GM21786 (cell line): Measurements from ENCODE around the gene SRGAP1.
"Not testable (repeated sequence)": the region's sequence is repeated elsewhere in the genome, so short reads cannot be mapped to it uniquely, and the experiment has no call there.

Source experiments
- ATAC-seq: cut with Tn5 transposase; IDR thresholded peaks from one replicate; pipeline ENCODE4 v1.9.1; 2021; ENCODE audit not compliant: unreplicated experiment

SRGAP1 gene

DNA sequence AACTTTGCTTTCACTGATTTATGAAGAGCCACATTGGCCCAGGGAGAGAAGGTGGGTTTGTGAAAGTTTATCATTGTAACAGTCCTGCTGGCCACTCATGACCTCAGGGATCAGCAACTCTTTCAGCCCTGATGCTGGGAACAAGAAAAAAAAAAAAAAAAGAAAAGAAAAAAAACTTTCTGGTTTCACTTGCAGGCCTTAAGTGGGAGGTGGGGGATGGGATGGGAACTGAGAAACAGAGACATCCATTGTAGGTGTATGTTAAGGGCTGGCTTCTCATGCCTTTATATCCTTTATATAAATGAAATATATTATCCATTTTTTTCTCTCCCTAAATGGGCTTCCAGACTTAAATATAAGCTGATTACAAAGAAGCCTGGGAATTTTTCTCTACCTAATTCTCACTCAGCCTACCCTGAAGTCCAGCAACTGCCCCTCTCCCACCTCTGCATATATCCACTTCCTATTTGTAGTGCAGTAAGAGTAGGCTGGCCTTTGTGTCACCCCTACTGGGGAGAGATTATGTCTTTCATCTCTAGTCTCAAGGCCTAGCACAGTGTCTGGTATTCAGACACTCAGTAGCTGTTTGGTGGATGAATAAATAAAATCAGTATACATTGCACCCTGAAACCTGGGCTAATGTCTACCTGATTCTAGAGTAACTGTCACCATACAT lies 190.5 kb downstream of the SRGAP1 start:
- no peak for ATAC-seq

GRCh38 chr12:64036414-64036813 lies 191.9 kb downstream of the SRGAP1 start:
- ATAC-seq: no peak

DNA sequence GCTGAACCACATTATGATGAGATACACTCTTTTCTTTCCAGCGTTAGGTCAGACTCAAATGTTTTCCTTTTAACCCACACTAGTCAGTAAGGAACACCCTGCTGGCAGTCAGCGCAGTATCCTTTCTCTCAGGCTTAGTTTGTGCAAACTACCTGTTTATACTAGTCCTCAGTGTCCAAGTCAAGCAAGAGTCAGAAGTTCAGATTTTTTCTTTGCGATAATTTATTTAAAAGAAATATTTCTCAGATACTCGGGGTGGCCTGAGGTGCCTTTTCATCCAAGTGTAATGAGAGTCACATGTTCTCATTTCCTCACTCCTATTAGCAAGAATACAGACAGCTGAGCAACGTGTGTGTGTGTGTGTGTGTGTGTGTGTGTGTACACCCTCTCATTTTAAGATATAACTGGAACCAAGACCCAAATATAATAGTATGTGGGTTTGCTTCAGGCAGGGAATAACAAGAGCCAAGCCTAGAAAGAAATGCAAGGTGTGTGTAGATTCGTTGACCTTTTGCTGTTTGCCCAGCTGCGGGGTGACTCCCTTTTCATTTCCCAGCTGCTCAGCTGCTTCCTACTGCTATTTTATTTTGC lies 194.9 kb downstream of the SRGAP1 start:
- no peak for ATAC-seq

- ATAC-seq: no peak
These were observed 198.4 kb downstream of the SRGAP1 start for GRCh38 chr12:64042911-64043310.

DNA sequence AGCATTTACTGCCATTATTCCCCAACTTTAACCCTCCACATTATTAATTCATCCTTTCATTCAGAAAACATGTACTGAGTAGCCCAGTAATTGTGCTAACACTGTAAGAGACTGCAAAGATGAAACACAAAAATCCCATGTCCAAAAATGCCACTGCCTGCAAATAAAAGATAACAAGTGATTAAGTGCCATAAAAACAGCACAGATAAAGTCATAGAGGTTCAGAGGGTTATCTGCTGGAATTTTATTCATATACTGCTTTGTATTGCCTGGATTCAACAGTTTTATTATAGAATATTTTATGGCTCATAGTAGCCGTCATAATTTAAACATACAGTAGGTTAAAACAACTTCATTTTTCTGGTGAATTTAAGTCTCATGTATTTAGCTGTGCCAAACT lies 199.7 kb downstream of the SRGAP1 start:
- no peak for ATAC-seq

DNA sequence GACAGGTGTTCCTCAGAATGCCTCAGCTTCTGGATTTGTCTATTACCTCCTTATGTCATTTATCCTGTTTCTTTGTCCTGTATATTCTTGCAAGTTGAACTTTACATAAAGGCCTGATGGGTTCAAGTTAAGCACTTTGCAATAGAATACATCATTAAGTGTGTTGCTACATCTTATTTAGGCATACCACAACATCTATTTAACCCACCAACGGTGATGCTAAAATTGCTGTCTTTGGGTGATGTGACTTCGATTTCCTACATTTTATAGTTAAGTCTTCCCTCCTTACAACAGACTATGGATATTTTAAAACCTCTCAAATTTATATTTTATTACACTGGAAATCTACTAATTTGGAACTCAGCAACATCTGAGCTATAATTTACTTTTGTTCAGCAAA lies 206.6 kb downstream of the SRGAP1 start:
- ATAC-seq: no peak

DNA sequence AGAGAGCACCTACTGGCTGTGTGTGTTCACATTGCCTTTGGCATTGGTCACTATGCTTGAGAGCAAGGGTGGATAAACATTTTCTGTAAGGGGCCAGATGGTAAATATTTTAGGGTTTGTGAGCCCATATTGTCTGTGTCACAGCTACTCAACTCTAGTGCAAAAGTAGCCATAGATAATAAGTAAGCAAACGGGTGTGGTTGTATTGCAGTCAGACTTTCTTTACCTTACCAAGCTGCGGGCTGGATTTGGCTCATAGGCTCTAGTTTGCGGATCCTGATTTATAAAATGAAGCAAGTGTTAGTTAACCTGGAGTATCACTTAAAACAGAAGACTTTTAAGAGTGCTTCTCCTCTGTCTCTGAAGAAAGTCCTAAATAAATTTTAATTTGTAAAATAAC lies 208.6 kb downstream of the SRGAP1 start:
- ATAC-seq: no peak

- ATAC-seq: no peak
These were observed 209.6 kb downstream of the SRGAP1 start for GRCh38 chr12:64054079-64054520.

DNA sequence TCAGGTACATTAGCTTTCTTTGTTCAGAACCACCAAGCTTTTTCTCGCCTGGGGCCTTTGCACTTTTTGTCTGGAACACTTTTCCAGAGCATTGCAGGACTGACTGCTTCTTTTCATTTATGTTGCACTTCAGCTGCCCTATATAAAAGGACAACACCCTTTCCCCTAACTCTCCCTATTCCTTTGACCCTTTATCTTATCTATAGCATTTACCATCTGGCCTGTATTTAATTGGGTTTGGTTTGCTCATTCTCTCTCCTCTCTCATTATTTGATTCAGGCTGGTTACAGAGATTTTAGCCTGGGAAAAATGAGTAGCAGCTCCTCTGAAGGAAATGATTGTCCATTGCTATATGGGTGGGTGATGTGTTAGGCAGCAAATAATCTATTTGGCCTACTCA lies 212.2 kb downstream of the SRGAP1 start:
- ATAC-seq: no peak

DNA sequence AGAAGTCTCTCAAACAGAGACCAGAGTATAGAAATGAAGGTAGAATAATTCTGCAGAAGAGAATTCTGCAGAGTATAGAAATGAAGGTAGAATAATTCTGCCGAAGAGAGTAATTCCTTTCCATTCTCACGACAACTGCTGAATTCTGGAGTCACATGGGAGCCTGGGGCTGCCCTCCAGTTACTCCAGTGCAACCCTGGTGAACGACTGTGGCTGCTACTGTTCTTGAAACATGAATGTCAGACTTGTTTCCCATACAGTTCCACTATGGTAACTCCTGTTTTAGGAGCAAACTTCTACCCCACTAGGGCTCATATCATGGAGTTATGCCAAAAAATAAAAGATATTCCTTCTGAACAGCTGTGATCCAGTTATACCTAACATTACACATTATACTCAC lies 213.2 kb downstream of the SRGAP1 start:
- ATAC-seq: no peak

DNA sequence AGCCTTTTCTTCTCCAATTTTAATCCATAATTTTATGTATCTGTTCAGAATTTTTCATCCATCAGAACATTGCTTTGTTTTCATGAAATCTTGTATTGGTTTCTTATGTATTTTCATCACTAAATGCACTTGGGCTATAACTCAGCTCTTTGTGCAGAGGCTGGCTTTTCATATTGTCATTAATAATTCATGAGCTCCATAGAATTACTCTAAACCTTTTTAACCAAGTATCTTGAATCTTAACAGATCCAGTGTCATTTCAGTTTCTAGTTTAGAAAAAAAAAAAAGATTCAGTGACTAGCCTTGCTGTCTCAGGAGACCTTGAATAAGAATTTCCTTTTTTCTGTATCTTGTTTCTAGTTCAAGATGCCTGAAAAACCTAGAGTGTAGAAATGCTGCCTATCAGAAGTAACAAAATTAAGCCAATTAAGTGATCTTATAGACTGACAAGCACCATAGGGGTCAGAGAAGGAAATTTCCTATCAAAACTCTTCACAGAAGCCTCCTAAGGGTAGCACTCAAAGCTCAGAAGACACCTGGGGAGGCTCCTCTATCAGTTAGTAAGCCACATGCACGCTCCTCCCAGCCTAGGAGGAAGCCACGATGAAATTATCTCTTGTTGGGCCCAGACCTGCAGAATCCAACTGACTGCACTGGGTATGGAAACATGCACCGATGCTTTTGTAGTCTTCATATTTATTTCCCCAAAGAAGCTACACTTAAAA lies 214.2 kb downstream of the SRGAP1 start:
- ATAC-seq: no peak

DNA sequence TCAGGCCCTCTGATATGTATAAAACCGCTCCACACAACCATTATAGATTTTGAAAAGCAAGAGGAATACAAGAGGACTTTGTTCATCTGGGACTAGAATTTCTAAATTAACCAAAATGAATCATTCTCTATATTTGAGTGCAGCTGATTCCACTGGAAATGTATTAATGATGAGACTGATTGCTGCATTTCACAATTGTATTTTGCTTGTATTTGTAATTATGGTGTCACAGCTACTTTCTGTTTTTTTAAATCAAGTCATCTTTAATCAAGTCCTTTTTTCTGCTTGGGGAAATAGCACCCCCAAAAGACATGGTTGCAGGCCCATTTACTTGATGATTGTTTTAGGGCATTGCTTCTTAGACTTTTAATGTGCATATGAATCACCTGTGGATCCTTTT lies 215.2 kb downstream of the SRGAP1 start:
- ATAC-seq: no peak

GRCh38 chr12:64061868-64062375 lies 217.4 kb downstream of the SRGAP1 start:
- ATAC-seq: no peak

DNA sequence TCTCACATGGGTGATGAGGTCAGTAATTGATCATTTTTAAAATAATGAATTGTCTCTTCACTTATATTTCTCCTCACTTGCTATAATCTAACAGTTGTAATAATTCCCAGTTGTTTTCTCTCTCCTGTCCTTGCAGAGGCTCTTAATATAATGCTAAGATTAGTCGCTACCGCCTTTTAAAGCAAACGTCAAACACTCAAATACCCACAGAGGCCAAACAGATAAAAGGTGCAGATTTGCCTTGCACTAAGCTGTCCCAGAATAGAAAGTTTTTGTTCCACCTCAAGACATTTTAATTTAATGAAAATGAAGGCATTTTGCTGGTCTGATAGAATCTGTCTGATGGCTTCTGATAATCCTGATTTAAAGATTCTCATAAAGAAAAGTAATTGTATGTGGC lies 218.6 kb downstream of the SRGAP1 start:
- ATAC-seq: no peak

DNA sequence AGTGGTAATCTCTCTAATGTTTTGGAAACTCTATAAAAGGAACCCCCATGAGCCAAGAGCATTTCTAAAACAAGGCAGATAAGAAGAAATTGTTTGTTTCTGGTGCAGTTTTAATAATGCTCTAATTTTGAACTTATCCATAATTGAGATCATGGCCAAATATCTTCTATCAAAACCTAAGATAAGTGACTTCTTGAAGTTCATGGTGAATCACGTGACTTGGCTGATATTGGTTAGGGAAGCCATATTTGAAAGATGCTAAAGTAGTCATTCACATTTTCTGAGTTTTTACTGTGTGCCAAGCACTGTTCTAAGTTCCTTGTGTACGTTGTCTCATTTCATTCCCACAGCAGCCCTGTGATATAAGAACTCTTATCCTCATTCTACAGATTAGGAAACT lies 219.7 kb downstream of the SRGAP1 start:
- no peak for ATAC-seq

DNA sequence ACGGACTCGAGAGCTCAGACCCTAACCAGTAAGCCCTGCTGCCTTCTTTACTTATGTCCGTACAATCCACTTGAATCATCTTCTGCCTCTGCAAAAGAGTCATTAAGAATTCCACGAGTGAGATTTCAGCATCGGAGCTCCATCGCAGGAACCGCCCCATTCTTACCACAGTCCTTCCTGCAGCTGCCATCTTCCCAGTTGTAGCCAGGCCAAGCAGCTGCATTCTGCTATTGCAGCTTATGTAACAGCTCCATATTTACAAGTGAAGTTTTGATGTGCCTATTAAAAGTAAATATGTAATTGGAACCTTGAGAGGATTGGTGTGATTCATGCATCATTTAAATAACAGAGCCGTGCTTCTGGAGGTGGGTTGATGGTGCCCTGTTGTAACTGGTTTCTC lies 220.2 kb downstream of the SRGAP1 start:
- ATAC-seq: no peak

DNA sequence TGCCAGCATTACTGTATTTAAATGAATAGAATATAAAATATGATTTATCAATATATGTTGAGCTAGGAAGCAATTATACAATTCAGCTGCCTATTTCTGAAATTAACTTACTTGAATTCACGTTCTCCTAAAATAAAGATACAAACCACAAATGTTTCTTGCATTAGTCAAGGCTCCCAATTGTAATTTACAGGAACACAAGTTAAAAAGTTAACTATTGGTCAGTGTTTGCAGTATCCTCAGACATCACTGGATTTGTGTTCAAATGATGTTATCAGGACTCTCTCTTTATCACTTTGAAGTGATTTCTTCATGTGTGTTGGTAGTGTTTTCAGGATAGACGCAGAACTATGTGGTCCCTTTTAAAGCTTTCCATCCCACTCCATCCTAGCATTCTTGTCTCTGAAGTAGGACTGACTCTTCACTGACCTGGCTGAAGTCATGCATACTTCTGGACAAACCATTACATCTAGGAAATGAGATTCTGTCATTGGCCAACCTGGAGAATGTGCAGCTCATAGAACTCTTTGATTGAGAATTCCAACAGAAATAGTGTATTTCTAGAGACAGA lies 221.5 kb downstream of the SRGAP1 start:
- ATAC-seq: no peak

- no peak for ATAC-seq
These were observed 222.3 kb downstream of the SRGAP1 start for GRCh38 chr12:64066776-64067175.

- ATAC-seq: no peak
These were observed 226.0 kb downstream of the SRGAP1 start for GRCh38 chr12:64070454-64070853.

DNA sequence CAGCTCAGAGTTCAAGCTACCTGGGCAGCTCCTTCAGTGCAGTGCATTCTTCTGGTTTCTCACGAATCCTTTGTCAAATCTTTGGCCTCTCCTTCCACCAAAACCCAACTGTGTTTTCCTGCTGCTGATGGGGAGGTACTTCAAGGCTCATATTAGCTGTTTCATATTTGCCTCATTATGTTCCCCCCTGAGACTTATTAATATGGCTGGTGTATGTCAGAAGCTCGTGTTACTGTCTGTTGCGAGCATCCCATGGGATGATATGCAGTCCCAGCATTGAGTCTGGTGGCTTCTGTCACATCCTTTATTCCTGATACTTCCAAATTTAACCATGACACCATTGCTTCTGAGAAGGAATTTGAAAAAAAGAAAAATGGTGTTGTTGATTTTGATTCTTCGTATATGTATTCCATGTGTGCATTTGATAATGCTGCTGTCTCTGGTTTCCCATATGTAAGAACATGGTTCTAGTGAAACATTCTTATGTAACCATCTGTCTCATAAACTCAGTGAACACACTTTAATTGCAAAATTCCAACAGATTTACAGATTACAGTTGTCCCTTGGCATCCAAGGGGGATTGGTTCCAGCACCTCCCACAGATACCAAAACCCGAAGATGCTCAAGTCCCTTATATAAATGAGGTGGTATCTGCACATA lies 228.5 kb downstream of the SRGAP1 start:
- no peak for ATAC-seq

GRCh38 chr12:64076565-64076964 lies 232.1 kb downstream of the SRGAP1 start:
- ATAC-seq: not testable (repeated sequence)
